ENCODE data around the gene PRKACG. TPM values are rescaled to one million over a fixed set of nuclear protein-coding genes. Genes with fewer than 3 reads are reported as not detected.

PRKACG gene
- total and polyA plus RNA-seq, 2 of the 8 experiments (the other 6 are each of a cell fraction or from before 2014, with no cell fraction given) = not detected

- 95% methylated on average over 1 of the region's 1 CpG; no CpG with 5 or more reads in 1 of the 2 experiments for WGBS, 2 experiments (ENCODE audit: extremely low coverage in 1 of 2, insufficient coverage in 1 of 2, insufficient read length in 1 of 2, insufficient replicate concordance in 2 of 2, low coverage in 1 of 2, low lambda C conversion rate in 2 of 2, missing lambda C conversion rate in 1 of 2)
- ChIA-PET CTCF (ENCODE audit: partially characterized antibody) (interaction anchor here (1.0 to 1.6 kb wide), 2 partner anchors 20 to 162 kb away, joined by 3 to 4 read pairs; no protein-coding TSS in a partner anchor), POLR2A (ENCODE audit: partially characterized antibody) (no interaction called here)
- Histone ChIP-seq H3K27me3 (replicated peaks in 1 of 4; ENCODE audit: control insufficient read depth in 3 of 4, extremely low read depth in 1 of 4, insufficient read depth in 3 of 4, low read length in 3 of 4) (no peaks in the 10 kb centered on the region), H3K18ac (ENCODE audit: extremely low read depth, low read length) (no peak overlapping the region), H2BK15ac (ENCODE audit: low read length) (no peak overlapping the region), H4K91ac (replicated peaks; ENCODE audit: insufficient read length, low read length) (no peak overlapping the region), H3K9me3 (ENCODE audit: insufficient read depth in 2 of 2, low read depth in 1 of 2, low read length in 1 of 2) (peaks cover 4 to 5% of the 10 kb centered on the region in 2 experiments; a peak in 2 of 4 replicates), H3K36me3 (ENCODE audit: control insufficient read depth in 2 of 4, insufficient read depth in 4 of 4, low read length in 3 of 4) (no peaks in the 10 kb centered on the region), H3K56ac (replicated peaks; ENCODE audit: insufficient read length, low read depth, low read length) (no peak overlapping the region), H3K4me1 (replicated peaks in 1 of 4; ENCODE audit: control insufficient read depth in 3 of 4, insufficient read depth in 4 of 4, low read length in 3 of 4) (peaks cover 0 to 2% (median 0%) of the 10 kb centered on the region in 4 experiments; a peak in 1 of 7 replicates), H3K4me3 (ENCODE audit: extremely low read depth in 1 of 4, insufficient read depth in 2 of 4, low read depth in 3 of 4, low read length in 4 of 4) (no peak overlapping the region), H3K23ac (ENCODE audit: insufficient read length) (no peak overlapping the region), H3K4ac (replicated peaks; ENCODE audit: insufficient read length, low read depth, low read length) (no peak overlapping the region), H2BK120ac (replicated peaks; ENCODE audit: low read depth, low read length) (no peak overlapping the region), H4K5ac (ENCODE audit: insufficient read length, low read depth, low read length) (no peak overlapping the region), H2AK5ac (ENCODE audit: low read depth, low read length) (no peak overlapping the region), H4K8ac (ENCODE audit: extremely low read depth, insufficient read depth, low read length) (no peak overlapping the region), H3K27ac (ENCODE audit: low read depth, low read length) (no peak overlapping the region), H3K79me1 (ENCODE audit: low read depth, low read length) (no peaks in the 10 kb centered on the region), H2BK5ac (ENCODE audit: low read depth, low read length) (no peak overlapping the region), H3K23me2 (ENCODE audit: low read depth, low read length) (no peaks in the 10 kb centered on the region), H3K4me2 (ENCODE audit: insufficient read depth in 1 of 2, low read depth in 2 of 2, low read length in 2 of 2) (no peak overlapping the region), H2BK20ac (ENCODE audit: low read length) (no peak overlapping the region), H3K79me2 (ENCODE audit: control insufficient read depth in 1 of 2, insufficient read depth in 2 of 2, low read length in 2 of 2) (no peaks in the 10 kb centered on the region), H3K14ac (ENCODE audit: insufficient read length) (no peak overlapping the region), H3K9ac (replicated peaks in 1 of 4; ENCODE audit: extremely low read depth in 1 of 4, low read depth in 3 of 4, low read length in 3 of 4) (no peak overlapping the region), H4K20me1 (replicated peaks in 1 of 2; ENCODE audit: control insufficient read depth in 1 of 2, insufficient read depth in 2 of 2, low read length in 2 of 2) (no peaks in the 10 kb centered on the region), H2AFZ (ENCODE audit: low read length) (no peak overlapping the region), H2BK12ac (ENCODE audit: low read depth, low read length) (no peak overlapping the region)
- FAIRE-seq = no peak
- TF ChIP-seq PHF8 (conservative IDR thresholded peaks at IDR 0.05; ENCODE audit: low read depth, low read length) (no peak), EP300 (IDR thresholded peaks at IDR 0.05; ENCODE audit: borderline replicate concordance in 1 of 2, low read depth in 2 of 2, low read length in 2 of 2) (no peak), JUN (IDR thresholded peaks at IDR 0.05; ENCODE audit: low read depth, low read length) (no peak), YY1 (IDR thresholded peaks at IDR 0.05; ENCODE audit: low read depth, low read length) (no peak), SRF (IDR thresholded peaks at IDR 0.05; ENCODE audit: low read depth, low read length) (no peak), TAF1 (IDR thresholded peaks at IDR 0.05; ENCODE audit: low read depth, low read length) (no peak), ASH2L (IDR thresholded peaks at IDR 0.05; ENCODE audit: low read length) (no peak), GTF2F1 (IDR thresholded peaks at IDR 0.05; ENCODE audit: borderline replicate concordance, low read depth, low read length) (no peak)
- TF ChIP-seq, protein P1, sequence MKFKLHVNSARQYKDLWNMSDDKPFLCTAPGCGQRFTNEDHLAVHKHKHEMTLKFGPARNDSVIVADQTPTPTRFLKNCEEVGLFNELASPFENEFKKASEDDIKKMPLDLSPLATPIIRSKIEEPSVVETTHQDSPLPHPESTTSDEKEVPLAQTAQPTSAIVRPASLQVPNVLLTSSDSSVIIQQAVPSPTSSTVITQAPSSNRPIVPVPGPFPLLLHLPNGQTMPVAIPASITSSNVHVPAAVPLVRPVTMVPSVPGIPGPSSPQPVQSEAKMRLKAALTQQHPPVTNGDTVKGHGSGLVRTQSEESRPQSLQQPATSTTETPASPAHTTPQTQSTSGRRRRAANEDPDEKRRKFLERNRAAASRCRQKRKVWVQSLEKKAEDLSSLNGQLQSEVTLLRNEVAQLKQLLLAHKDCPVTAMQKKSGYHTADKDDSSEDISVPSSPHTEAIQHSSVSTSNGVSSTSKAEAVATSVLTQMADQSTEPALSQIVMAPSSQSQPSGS (IDR thresholded peaks at IDR 0.05; ENCODE audit: low read length) = no peak
- no peak for DNase-seq (ENCODE audit: low read depth in 1 of 2, low spot score in 2 of 2)
Observed at GRCh38 chr9:69030851-69031645, 17.1 kb upstream of the PRKACG start.

Measured in H1 (cell line).